ENCODE measurements around the gene ATF7IP2.

DNA sequence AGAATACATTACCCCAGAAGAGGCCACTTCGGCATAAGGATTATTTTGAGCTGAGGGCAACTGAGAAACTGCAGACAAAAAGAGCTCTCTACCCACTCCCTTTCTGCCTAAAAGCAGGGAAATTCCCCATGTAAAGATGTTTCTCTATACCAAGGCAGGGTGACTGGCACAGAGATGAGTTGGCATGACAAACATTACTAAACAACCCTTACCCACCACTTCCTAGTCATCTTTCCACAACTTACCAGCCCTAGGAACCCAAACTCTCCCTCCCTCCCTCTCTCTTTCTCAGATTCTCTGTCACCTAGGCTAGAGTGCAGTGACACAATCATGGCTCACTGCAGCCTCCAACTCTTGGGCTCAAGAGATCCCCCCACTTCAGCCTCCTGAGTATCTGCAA lies 126.0 kb downstream of the ATF7IP2 start:
- TF ChIP-seq RARB (CRISPR knock-in tag; IDR thresholded peaks at IDR 0.05) (no peak), ZFP30 (CRISPR knock-in tag; IDR thresholded peaks at IDR 0.05) (no peak), ZNF70 (CRISPR knock-in tag; IDR thresholded peaks at IDR 0.05) (no peak), ESRRG (CRISPR knock-in tag; IDR thresholded peaks at IDR 0.05) (no peak), GLIS3 (CRISPR knock-in tag; IDR thresholded peaks at IDR 0.05) (no peak)
- TF ChIP-seq, protein P1, sequence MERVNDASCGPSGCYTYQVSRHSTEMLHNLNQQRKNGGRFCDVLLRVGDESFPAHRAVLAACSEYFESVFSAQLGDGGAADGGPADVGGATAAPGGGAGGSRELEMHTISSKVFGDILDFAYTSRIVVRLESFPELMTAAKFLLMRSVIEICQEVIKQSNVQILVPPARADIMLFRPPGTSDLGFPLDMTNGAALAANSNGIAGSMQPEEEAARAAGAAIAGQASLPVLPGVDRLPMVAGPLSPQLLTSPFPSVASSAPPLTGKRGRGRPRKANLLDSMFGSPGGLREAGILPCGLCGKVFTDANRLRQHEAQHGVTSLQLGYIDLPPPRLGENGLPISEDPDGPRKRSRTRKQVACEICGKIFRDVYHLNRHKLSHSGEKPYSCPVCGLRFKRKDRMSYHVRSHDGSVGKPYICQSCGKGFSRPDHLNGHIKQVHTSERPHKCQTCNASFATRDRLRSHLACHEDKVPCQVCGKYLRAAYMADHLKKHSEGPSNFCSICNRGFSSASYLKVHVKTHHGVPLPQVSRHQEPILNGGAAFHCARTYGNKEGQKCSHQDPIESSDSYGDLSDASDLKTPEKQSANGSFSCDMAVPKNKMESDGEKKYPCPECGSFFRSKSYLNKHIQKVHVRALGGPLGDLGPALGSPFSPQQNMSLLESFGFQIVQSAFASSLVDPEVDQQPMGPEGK (CRISPR knock-in tag; IDR thresholded peaks at IDR 0.05; ENCODE audit: borderline replicate concordance): no peak
